GM20000 (cell line): ENCODE measurements around the gene EID3.

Source experiments
- DNase-seq: peaks from one replicate; pipeline ENCODE4 v3.0.0; 2012; ENCODE audit warnings: low spot score
- TF ChIP-seq, protein P1 (sequence below): IDR thresholded peaks from 2 replicates; pipeline ENCODE4 v1.5.1; 2012; ENCODE audit warnings: mild to moderate bottlenecking, control low read depth; ENCODE audit errors: extremely low read depth, missing control alignments

EID3 gene

DNA sequence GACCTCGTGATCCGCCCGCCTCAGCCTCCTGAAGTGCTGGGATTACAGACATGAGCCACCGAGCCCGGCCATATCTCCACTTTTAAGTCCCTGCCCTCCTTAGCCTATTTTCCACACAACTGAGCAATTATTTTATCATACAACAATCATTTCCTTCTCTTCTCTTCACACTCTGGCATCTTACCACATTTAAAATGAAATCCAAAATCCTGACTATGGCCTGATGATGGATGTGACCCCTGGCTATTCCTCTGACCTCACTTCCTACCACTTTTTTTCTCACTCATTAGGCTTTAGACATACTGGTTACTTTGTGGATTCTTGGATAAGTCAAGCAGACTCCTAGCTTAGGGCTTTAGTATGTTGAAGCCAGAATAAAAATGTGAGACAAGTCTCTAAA lies 21.9 kb upstream of the EID3 start:
- TF ChIP-seq, protein P1, sequence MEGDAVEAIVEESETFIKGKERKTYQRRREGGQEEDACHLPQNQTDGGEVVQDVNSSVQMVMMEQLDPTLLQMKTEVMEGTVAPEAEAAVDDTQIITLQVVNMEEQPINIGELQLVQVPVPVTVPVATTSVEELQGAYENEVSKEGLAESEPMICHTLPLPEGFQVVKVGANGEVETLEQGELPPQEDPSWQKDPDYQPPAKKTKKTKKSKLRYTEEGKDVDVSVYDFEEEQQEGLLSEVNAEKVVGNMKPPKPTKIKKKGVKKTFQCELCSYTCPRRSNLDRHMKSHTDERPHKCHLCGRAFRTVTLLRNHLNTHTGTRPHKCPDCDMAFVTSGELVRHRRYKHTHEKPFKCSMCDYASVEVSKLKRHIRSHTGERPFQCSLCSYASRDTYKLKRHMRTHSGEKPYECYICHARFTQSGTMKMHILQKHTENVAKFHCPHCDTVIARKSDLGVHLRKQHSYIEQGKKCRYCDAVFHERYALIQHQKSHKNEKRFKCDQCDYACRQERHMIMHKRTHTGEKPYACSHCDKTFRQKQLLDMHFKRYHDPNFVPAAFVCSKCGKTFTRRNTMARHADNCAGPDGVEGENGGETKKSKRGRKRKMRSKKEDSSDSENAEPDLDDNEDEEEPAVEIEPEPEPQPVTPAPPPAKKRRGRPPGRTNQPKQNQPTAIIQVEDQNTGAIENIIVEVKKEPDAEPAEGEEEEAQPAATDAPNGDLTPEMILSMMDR = no peak
- DNase-seq = no peak

DNA sequence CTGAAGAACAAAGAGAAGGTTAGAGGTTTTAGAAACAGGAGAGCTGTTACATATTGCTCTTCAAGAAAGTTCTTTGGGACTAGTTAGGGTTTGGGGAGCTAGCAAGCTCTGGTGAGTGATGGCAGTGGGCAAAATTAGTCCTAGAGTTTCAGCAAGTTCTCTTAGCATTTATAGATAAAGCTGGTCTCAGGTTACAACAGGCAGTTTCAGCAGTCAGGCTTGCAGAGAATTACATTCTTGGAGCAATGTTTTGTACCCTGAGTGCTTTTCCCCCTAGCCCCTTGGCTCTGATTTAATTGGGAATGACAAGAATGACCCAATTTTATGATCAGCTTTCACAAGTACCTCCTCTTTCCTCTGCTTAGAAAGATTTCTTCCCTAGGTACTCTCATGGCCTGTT lies 21.4 kb upstream of the EID3 start:
- DNase-seq = no peak
- TF ChIP-seq, protein P1 = no peak

DNA sequence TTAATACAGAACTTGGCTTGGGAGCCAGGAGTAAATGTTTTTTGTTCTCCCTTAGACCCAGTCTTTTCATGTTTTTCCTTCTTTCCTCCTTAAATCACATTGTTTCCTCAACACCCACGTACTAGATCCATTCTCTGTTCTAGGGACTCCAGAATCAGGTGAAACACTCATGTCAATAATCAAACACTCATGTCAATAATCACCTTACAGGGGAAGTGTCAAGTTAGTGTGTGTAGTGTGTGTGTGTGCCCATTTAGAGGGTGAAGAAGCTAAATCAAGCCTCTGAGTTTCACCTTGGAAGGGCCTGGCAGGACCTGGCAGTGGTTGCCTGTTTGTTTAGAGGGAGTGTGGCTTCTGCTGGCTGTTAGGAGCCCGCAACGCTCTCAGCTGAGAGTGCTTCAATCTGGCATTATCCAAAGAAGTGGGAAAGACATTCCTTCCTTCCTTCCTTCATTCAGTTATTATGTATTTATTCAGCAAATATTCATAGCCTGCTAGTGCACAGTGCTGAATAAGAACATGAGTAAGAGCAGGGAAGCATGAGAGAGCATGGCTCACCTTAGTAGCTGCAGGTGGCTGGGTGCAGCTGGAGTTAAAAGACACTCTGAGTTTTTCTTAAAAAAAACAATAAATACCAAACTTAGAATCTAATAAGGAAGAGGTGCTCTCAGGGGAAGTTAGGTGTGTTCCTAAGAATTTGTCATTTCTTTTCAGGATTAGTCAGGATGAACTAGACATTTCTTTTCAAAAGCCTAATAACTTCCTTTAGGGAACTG lies 17.6 kb upstream of the EID3 start:
- no peak for DNase-seq
- TF ChIP-seq, protein P1 = no peak

DNA sequence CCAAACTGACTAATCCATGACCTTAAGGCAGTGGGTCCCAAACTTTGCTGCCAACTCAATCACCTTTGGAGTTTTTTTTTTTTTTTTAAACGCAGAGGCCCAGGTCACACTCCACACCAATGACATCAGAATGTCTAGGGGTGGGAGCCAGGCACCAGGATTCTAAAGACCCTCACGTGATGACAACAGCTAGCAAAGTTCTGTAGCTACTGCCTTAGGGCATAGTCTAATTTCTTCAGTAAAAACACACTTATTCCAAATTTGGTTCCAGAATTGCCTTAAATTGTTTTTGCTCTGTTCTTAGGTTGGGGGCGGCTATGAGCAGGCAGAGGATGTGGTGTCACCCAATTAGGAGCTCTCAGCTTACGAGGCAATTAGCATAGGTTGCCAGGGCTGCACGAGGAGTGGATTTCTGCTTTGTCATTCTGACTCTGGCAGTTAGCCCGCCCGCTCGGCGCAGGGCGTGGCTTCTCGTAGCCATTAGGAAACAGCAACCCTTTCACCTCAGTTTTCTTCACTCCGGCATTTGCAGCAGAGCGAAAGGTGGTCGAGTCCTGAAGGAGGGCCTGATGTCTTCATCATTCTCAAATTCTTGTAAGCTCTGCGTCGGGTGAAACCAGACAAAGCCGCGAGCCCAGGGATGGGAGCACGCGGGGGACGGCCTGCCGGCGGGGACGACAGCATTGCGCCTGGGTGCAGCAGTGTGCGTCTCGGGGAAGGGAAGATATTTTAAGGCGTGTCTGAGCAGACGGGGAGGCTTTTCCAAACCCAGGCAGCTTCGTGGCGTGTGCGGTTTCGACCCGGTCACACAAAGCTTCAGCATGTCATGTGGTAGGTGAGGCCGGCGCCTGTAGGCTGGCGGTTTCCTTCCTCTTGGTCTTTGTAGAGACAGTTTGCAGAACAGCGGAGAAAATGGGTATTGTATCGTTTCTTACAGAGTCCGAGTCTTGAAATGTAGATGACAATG lies 16.7 kb upstream of the EID3 start:
- TF ChIP-seq, protein P1 = no peak
- DNase-seq = peak; percentile 88

DNA sequence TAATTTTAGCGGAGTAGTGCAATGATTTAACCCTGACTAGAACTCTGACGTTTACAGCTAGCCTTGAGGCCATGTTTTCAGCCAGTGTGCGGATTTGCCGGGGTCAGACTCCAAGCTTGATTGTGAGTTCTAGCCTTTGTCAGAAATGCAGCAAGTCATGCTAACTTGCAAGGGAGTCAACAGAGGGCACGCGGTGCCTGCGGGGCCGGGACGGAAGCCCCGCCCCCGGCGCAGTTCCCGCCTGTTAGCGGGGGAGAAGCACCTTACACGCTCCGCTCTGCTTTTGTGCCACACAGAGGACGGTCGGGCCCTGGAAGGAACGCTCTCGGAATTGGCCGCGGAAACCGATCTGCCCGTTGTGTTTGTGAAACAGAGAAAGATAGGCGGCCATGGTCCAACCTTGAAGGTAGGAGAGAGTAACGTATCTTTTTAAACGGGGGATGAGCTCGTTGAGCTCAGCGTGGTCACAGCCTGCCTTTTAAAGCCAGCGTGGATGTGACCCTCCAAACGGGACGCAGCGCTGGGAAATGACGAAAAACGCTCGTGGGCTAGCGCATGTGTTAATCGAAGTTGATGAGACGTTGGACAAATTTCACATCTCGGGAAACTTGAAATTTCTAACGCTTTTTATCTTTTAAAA lies 14.8 kb upstream of the EID3 start:
- DNase-seq = peak; percentile 89
- TF ChIP-seq, protein P1 = no peak

DNA sequence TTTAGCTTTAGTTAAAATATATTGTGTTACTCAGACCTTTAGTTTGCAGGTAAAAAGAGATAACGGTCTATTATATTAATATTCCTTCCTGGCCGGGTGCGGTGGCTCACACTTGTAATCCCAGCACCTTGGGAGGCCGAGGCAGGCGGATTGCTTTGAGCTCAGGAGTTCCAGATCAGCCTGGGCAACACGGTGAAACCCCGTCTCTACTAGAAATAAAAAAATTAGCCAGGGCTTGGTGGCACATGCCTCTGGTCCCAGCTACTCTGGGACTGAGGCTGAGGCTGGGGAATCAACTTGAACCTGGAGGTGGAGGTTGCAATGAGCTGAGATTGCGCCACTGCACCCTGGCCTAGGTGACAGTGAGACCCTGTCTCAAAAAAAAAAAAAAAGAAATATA lies 13.2 kb upstream of the EID3 start:
- DNase-seq = no peak
- TF ChIP-seq, protein P1 = no peak
